HG02973 (cell line): Measurements from ENCODE around the gene GAA.
"Not testable (repeated sequence)": the region's sequence is repeated elsewhere in the genome, so short reads cannot be mapped to it uniquely, and the experiment has no call there.

Source experiments
- ATAC-seq: cut with Tn5 transposase; IDR thresholded peaks from one replicate; pipeline ENCODE4 v1.9.1; 2021; ENCODE audit warnings: moderate library complexity; ENCODE audit not compliant: unreplicated experiment

Gene GAA

DNA sequence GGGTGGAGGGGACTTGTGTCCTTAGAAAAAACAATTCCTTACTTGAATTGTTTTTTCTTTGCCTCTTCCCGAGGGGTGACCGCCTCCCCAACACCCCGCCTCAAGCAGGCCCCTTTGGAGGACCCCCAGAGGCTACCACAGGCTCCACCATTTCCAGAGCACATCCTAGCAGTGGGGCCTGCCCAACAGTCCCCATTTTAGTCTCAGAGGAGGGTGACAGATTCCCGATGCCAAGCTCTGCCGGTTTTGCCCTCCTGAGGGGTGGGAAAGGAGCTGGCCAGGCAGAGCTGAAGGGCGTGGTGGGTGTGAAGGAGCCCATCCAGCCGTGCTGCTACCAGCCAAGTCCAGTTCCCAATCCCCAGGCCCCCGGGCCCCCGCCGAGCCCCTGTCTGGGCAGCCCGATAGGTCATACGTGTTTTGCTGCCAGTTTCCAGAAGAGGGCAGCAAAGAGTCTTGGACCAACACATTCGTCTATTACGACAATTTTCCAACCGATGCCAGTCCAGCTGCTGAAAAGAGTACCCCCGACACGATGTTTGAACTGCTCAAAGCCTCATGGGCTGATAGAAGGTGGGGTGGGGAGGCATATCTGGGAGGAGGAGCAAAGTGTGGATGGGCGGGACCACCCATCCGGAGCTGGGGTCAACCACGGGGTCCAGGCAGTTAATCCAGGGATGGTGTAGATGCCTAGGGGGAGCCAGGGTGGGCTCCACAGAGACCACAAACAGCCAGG lies 18.8 kb upstream of the GAA start:
- no peak for ATAC-seq

DNA sequence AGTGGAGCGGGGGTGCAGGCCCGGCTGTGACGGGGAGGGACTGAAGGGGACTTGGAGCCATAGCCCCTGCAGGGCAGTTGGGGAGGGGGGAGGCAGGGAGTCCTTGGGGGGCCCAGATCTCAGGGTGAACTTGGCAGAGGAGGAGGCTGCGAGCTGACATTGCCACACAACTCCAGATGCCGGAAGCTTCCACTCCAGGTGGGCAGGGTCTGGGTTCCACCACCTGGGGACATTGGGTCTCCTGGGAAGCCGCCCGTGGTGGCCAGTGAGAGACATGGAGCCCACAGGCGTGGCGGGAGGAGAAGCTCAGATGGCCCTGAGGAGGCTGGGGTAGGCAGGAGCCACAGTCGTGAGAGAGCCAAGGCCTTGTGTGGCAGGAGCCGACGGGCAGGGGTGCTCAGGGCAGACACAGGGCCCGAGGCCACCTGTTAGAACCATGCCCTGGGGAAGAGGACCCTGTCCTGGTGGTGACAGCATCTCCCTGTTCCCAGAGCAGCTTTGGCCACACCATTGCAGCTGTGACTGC lies 18.2 kb upstream of the GAA start:
- ATAC-seq = no peak

GRCh38 chr17:80084773-80085172 lies 16.6 kb upstream of the GAA start:
- ATAC-seq = no peak

- ATAC-seq = no peak
Observed at GRCh38 chr17:80086081-80086480, 15.3 kb upstream of the GAA start.

GRCh38 chr17:80086616-80087015 lies 14.8 kb upstream of the GAA start:
- ATAC-seq = no peak

DNA sequence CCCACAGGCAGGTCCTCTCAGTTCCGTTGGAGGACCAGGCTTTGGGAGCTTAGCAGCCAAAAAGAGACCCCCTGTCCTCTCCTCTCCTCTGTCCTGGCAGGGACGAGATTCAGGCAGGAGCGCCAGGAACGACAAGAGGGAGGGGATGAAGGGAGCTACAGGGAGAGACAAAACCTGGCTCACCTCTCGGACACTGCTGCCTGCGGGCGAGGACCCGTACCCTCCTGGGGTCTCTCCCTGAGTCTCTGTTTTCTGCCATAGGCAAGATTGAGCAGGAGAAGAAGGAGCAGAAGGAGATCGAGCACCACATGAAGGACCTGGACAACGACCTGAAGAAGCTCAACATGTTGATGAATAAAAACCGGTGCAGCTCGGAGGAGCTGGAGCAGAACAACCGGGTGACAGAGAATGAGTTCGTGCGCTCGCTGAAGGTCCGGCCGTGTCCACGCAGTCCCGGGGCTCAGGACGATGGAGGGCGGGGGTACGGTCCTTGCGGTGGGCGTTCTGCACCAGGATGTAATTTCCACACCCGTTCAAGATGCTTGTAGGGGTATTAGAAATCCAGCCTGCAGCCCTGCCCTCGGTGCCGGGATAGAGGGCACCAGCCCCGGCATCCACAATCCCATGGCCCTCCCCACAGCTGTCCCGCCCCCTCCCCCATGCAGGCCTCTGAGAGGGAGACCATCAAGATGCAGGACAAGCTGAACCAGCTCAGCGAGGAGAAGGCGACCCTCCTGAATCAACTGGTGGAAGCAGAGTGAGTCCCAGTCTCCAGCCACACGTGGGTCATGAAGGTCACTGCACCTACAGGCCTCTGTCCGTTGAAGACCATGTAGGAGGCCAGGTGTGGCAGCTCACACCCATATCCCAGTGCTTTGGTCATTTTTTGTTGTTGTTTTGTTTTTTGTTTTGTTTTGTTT lies 13.8 kb upstream of the GAA start:
- ATAC-seq = no peak

GRCh38 chr17:80089762-80090161 lies 11.6 kb upstream of the GAA start:
- ATAC-seq = no peak

- ATAC-seq = not testable (repeated sequence)
Observed at GRCh38 chr17:80090164-80090563, 11.2 kb upstream of the GAA start.

GRCh38 chr17:80091376-80091775 lies 10.0 kb upstream of the GAA start:
- no peak for ATAC-seq

GRCh38 chr17:80092959-80093358 lies 8.4 kb upstream of the GAA start:
- no peak for ATAC-seq

DNA sequence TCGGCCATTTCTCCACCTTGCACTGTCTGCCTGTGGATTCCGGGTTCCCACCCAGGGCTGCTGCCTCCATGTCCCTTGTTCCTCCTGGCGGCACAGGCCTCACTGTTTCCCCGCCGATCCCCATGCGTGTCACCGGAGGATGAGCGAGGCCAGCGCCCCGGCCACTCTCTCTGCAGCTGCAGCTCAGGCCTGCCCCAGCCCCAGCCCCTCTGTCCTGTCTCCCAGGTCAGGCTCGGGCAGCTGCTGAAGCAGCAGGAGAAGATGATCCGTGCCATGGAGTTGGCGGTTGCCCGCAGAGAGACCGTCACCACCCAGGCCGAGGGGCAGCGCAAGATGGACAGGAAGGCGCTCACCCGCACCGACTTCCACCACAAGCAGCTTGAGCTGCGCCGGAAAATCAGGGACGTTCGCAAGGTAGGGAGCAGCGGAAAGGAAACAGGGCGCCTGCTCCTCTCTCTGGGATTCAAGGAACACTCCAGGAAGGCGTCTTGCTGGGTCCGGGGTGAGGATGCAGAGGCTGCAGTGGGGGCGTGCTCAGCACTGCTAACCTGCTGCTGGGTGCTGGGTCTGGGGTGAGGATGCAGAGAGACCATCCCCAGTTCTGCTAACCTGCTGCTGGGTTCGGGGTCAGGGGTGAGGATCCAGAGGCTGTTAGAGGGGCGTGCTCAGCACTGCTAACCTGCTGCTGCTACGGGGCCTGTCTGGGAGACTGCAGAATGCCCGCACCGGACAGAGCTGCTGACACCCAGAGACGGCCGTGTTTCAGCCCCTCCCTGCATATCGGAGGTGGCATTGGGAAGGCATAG lies 6.1 kb upstream of the GAA start:
- no peak for ATAC-seq

- ATAC-seq = no peak
Observed at GRCh38 chr17:80095844-80096475, 5.4 kb upstream of the GAA start.

- ATAC-seq = no peak
Observed at GRCh38 chr17:80096561-80097021, 4.8 kb upstream of the GAA start.

- ATAC-seq = no peak
Observed at GRCh38 chr17:80097127-80097621, 4.2 kb upstream of the GAA start.

DNA sequence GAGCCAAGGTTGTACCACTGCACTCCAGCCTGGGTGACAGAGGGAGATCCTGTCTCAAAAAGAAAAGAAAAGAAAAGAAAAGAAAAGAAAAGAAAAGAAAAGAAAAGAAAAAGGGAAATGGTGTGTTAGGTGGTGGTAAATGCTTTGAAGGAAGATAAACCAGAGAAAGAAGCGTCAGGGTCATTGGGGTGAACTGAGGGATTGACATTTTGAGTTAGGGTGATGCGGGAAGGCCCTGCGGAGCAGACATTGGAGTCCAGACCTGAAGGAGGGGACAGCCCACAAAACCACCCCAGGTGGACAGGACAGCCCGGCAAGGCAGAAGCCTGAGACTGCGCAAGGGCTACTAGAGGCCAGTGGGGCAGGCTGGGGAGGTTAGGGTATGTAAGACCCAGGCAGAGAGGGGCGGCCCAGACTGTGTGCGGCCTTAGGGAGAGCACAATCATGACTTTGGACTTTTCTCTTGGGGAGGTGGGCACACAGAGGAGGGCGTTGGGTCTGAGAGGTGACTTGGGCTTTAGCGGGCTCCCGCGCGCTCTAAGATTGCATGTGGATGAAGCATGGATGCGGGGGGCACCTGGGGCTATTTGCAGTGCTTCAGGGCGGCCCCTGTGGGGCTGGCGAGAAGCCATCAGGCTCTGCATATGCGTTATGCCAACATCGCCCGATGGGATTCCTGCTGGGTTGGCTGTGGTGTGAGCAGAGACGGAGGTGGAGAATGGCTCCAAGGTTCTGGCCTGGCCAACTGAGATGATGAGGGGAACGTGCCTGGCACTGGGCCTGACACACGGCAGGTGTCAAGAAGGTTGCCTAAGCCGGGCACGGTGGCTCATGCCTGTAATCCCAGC lies 3.3 kb upstream of the GAA start:
- ATAC-seq = no peak

DNA sequence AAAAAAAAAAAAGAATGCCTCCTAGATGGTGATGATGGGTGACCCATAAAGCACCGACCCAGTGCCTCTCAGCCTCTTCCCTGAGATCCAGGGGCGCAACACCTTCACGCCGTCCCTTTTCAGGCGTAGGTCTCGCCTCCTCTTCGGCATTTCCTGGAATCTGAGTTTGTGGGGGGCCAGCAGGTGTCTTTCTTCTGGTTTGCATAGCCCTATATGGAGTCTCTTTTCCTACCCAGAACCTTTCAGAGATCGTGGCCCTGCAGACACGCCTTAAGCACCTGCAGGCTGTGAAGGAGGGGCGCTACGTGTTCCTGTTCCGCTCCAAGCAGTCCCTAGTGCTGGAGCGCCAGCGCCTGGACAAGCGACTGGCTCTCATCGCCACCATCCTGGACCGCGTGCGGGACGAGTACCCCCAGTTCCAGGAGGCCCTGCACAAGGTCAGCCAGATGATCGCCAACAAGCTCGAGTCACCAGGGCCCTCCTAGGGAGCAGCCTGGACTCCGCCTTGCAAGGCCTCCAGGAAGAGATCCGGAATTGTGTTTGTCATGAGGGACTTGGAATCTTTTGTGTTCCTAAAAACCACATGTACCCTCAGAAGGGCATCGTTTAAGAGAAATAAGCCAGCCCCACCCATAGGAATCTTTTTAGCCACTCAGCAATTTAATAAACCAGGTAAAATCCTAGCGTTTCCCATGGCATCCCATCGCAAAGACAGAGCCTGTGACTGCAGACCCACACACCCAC lies 1.9 kb upstream of the GAA start:
- ATAC-seq = no peak

GRCh38 chr17:80100035-80100323 lies 1.4 kb upstream of the GAA start:
- ATAC-seq = no peak

DNA sequence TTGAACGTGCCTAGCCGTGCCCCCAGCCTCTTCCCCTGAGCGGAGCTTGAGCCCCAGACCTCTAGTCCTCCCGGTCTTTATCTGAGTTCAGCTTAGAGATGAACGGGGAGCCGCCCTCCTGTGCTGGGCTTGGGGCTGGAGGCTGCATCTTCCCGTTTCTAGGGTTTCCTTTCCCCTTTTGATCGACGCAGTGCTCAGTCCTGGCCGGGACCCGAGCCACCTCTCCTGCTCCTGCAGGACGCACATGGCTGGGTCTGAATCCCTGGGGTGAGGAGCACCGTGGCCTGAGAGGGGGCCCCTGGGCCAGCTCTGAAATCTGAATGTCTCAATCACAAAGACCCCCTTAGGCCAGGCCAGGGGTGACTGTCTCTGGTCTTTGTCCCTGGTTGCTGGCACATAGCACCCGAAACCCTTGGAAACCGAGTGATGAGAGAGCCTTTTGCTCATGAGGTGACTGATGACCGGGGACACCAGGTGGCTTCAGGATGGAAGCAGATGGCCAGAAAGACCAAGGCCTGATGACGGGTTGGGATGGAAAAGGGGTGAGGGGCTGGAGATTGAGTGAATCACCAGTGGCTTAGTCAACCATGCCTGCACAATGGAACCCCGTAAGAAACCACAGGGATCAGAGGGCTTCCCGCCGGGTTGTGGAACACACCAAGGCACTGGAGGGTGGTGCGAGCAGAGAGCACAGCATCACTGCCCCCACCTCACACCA lies 724 bp downstream of the GAA start:
- ATAC-seq = peak; percentile 6
